NCI-H128 (cell line): Measurements from ENCODE around the gene HOMER2.
"Not testable (repeated sequence)": the region's sequence is repeated elsewhere in the genome, so short reads cannot be mapped to it uniquely, and the experiment has no call there.

Experiments
- DNase-seq: peaks from one replicate; lab custom pipeline; 2025; ENCODE audit not compliant: unreplicated experiment; lab: John Stamatoyannopoulos, UW

HOMER2 gene

DNA sequence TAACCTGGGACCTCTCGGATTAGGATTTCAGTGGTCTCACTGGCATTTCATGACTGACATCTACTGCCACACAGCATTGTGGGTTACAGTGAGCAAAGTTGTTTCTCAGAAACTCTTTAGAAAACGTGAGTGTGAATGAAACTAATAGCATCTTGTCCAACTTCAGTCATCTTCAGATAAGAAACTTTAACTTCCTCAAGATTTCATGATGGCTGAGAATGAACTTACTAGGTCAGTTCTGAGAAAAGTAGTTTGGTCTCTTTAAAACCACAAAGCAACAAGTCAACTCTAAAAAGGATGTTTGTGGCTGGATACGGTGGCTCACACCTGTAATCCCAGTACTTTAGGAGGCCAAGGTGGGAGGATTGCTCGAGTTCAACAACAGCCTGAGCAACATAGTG lies 14.2 kb upstream of the HOMER2 start:
- no peak for DNase-seq

DNA sequence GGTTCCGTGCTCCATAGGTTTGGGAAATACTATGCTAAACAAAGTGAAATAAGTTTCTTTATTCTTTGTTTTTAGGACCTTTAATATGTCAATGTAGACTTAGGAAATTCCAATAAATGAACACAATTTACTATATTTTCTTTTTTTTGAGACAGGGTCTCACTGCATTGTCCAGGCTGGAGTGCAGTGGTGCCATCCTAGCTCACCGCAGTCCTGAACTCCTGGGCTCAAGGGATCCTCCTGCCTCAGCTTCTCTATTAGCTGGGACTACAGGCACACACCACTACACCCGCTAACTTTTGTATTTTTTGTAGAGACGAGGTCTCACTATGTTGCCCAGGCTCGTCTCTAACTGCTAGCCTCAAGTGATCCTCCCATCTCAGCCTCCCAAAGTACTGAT lies 12.4 kb upstream of the HOMER2 start:
- no peak for DNase-seq

DNA sequence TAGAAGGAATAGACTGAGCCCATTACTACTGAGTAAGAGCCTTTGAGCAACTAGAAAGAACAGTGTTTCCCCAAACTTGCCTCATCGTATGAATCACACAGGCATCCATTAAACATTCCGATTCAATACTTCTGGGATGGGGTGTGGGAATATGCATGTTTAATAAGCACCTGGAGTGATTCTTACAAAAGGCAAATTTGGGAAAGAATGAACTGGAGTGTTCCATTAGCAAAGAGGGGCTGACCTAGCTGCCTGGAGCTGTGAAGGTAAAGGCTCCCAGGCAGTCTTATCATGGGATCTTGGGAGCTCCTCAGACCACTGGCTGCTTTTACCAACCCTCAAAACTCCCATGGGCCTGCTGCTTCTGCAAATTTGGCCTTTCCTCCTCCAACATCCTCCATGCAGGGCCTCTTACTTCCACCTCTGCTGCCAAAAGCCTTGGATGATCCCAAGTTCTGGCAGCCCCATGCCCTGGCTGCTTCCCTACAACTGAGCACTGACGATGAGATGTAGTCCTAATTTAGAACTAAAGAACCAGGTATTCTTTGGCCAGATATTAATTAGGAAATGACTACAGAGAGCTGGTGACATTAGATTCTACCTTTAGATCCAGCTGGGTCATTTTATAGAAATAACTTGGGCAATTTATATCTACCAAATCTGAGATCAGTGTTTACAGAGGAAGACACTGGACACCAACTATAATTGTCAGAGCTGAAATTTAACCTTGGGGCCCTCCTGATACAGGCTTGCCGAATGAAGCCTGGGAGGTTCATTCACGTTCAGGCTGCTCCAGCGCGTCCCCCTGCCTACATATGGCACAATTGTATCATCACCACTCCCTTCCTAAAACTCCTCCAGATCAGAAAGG lies 11.2 kb upstream of the HOMER2 start:
- DNase-seq, result no peak

DNA sequence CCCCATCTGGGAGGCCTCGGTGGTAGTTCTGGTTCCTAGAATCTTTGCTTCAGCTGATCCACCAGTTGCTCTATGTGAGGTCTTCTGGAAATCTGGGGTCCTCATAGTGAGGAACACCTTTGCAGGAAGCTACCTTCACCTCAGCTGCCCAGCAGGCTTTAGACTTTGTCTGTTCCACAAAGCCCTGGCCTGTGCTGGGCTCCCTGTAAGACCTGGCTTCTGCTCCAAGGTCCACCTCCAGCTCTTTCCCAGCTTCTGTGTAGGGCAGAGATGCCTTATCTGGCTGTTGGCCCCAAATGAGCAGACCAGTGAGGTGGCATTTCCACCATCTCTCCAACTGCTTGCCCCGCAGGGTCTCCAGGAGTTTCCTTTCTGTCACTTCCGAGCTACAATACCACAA lies 8.2 kb upstream of the HOMER2 start:
- no peak for DNase-seq

DNA sequence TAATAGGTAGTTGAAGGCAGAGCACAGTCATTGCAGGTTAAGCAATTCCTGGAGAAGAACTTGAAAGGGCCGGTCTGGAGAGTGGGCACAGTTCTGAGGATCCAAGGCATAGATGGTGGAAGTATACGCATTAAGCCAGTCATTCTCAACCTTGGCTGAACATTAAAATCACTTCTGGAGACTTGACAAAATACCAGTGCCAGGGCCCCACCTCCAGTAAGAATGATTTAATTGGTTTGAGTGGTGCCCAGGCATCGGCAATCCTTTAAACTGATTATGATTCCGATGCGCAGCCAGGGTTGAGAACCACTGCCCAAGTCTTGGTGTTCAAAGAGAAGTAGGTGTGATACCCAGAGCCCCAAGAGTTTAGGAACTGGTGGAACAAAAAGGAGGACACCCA lies 6.9 kb upstream of the HOMER2 start:
- no peak for DNase-seq

DNA sequence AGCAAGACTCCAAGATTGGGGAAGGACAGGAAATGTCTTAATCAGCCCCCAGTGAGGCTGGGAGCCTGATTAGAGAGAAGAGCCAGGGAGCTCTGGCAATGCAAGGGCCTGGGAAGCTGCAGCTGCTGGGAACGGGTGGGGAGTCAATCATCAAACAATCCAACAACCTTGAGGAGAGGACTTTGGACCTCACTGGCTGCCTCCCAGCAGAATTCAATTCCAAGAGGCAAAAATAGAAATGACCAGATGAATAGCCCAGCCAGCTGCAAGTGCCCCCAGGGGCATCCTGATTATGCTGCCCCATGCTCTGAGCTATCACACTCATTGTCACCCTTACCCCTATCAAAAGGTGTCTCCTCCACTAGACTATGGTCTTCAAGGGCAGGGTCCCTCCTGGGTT lies 6.1 kb upstream of the HOMER2 start:
- no peak for DNase-seq

DNA sequence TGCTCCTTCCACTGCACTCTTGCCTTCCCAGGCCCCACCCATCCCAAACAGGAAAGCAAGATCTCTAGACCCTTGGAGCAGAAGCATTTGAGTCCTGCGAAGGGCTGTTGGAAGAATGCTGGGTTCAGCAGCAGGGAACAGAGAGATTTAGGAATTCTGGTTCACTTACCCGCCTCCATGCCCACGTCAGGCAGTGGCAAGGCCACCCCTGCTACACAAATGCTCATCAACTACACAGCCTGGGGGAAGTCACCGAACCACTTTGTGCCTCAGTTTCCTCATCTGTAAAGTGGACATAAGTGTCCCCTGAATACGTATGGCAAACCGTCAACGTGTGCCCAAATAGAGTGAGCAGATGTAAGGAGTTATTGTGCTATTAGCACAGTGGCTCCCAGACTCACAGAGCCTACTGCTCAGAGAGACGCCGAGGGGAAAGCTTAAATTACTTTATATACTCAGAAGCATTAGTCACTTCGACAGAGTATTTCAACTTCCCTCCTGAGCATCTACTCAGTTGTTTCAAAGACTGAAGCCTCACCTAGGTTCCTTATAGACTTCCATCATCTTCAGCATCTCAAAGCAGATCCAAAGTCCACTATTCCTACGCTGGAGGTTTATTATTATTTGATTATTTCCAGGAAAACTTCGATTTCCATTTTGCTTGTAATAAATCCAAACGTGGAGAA lies 905 bp downstream of the HOMER2 start:
- no peak for DNase-seq

DNA sequence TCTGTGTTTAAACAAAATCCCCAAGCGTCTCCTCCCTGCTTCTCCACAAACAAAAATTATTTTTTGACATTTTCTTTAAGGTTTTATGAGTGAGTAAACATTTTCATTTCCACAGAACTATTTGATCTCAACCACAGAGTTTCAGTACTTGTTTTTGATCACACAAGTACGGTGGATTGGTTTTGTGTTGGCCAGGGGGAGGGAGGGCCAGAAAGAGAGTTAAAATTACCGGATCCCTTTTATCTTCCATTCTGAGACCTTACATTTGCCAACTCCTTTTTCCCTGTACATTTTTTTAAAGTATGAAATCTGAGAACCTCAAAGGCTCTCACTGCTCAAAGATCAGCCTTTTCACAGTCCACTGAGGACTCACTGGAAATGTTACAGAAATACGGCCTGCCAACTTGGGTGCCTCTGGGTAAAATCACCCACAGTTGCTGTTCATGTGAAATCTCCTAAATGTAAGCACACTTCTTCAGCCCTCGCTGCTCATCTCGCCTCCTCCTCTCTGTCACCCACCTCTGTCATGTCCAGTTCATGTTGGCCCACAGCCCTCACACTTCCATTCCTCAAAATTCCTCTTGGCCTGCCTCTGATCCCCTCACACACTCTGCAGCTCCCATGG lies 1.7 kb downstream of the HOMER2 start:
- no peak for DNase-seq

DNA sequence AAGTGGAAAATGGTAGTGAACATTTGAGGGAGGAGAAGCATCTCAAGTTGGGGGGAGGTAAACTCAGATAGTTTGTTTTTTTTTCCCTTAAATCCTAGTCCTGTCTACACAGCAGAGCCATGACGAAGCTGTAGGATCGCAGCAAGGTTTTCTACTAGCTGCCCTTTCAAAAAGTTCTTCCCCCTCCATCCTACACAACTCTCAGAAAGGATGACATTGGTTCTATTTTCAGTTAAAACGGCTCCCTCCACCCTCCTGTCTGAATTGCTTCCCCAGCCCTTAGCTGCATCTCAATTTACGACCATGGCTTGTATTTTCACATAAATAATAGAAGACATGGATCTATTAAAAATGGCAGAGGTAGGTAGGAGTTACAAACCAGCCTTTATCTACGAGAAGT lies 2.2 kb downstream of the HOMER2 start:
- DNase-seq, result no peak

DNA sequence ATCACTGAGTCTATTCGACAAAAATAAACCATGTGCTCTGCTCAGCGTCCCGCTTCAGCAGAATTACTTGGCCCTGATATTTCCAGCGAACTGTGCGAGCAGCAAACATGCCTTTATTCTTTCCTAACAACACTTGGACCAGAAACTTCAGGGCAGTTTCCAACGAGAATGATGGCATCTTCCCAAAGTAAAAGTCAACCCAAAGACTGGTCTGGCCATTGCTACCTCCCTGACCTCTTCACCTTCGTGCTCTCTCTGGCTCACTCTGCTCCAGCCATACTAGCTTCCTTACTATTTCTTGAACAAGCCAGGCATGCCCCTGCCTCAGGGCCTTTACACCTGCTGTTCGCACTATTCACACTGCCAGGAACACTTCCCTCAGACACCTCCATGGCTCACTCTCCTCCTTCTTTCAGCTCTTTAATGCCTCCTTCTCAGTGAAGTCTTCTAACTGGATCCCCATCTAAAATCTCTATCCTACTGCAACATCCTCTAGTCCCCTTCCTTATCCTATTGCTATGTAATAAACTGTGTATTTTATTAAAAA lies 6.3 kb downstream of the HOMER2 start:
- no peak for DNase-seq

DNA sequence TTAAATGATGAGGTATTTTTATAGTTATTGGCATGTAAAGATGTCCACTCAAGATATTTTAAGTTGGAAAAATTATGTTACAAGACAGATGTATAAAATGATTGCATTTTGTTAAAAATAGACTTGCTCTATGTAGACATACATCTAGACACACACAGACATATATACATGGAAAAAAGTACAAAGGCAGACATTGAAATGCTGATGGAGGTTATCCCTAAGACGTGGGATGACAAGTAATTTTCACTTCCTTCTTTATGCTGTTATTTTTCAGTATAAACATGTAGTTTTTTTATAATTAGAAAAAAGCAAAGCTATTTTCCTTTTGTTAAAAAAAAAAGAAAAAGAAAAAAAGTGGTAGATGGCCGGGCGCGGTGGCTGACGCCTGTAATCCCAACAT lies 7.2 kb downstream of the HOMER2 start:
- DNase-seq, result no peak

DNA sequence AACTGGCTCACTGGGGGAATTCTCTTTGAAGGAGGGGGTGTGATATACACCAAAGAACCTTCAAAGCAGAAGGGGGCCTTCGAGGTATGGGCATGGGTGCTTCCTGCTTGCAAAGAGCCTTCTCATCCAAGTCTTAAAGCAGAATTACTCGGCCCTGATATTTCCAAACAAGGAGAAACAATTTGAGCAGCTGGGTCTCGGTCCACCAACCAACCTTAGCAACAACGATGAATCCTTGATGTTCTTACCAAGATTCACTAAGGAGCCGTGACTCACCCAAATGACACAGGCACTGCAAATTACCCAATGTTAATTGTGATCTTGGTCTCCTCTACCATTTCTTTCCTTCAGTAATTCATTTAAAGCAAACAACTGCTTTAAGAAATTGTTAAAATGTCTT lies 7.7 kb downstream of the HOMER2 start:
- DNase-seq, result no peak

DNA sequence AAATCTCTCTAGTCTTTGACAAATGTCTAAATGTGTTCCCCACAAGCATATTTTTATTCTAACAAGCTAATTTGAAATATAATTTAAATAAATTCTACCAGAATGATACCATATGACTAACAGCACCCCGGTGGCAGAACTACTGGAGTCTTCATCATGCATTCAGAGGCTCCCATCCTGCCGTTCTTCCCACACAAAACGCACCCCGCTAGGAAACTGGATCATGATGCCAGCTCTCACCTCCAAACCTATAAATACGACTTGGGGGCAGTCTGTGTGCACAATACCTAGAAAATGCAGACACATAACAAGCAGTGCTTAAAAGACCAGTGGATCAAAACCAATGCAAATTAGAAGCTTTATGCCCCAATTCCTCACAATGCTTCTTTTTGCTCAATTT lies 8.5 kb downstream of the HOMER2 start:
- DNase-seq, result no peak

DNA sequence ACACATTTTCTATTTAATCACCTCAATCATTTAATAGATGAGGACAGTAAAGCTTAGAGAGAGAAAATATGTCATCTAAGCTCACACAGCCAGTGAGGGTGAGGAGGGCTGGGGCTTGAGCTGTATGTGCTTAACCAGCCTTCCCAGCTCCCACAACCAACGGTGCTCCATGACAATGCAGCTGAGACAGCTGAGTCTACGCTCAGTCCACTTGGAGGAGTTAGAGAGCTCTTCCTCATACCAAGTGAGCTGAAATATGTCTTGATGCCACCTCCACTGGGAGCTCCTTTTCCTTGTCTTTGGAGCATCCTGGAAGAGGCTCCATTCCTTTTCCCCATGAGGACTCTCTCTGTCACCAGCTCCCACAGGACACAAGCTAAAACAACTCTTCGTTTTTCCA lies 9.3 kb downstream of the HOMER2 start:
- DNase-seq, result no peak

DNA sequence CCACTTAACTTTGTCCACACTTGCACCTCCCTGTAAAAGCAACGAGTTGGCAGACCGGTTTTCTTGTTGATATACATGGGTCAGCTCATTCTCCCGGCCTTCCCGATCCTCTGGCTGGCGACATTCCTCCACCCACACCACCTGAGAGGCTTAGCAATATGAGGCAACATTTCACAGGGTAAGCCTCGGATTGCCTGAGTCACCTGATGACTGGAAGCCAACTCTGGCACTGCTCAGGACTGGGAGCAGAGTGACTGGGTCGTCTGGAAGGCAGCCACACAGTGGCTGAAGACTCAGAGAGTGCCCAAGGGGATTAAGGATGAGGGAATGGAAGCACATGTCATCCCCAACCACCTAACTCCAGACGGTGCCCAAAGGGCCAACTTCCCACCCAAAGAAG lies 9.8 kb downstream of the HOMER2 start:
- DNase-seq, result no peak

DNA sequence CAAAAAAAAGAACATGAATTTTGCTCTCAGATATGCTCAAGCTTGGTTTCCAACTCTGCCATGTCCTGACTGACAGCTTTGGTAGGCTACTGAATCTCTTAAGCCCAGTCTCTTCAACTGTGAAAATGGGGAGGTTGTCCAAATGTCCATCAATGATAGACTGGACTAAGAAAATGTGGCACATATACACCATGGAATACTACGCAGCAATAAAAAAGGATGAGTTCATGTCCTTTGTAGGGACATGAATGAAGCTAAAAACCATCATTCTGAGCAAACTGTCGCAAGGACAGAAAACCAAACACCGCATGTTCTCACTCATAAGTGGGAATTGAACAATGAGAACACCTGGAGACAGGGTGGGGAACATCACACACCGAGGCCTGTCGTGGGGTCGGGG lies 12.8 kb downstream of the HOMER2 start:
- DNase-seq, result not testable (repeated sequence)

DNA sequence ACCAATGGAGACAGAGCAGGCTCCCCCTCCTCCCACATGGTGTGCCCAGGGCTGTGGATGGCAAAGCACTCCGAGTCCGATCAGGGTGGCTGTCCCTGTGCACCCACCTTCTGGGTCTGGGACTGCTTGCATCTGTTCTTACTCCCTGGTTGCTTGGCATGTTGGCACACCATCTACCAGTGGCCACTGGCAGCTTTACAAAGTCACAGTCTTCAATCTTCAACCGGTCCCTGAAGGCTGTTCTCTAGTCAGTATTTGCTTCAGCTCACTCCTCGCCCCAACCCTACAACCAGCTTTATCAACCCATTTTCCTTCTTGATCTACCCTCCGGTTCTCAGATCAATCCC lies 14.8 kb downstream of the HOMER2 start:
- DNase-seq, result no peak

DNA sequence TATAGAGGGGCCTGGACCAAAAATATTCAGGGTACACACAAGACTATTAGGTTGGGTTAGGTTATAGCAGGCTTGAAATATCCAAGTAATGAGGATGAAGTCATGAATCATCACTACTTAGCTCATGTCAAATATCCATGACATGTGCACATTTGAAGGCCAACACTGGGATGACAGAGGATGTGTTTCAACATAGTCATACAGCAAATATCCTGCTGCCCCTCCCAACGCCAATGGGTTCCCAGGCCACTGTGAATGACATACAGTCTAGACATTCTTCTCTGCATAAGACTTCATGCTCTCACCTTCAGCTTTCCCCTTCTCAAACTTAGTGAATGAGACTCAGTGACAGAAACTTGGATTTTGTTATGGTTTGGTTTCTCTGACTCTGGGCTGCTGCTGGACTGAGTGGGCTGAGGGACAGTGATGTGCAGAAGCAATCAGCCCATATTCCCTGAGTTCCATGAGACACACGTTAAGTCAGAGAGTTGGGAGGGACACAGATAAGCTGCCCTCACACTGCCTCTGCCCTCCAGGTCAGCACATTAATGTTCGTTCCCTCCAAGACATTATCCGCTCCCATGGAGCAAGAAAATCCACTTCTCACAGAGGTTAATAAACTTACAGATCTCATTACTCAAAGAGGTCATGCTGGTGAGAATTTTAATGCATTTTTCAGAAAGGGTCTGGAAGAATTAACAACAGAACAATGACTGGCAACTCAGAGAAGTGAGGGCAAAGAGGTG lies 15.4 kb downstream of the HOMER2 start:
- no peak for DNase-seq

DNA sequence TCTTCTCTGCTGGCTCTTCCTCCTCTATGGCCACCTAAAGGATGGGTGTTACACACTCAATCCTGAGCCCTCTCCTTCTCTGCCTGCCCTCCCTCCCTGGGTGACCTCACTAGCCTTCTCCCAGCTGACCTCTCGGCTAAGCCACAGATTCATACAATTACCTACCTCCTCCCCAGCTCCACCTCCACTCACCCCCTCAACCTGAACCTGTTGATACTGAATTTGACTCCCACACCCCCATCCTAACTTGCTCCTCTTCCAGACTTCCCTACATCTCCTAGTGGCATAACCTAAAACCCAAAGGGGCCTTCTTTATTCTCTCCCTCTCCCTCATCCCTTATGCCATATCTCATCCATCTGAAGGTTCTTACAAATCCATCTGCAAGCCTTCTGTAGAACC lies 17.1 kb downstream of the HOMER2 start:
- no peak for DNase-seq

DNA sequence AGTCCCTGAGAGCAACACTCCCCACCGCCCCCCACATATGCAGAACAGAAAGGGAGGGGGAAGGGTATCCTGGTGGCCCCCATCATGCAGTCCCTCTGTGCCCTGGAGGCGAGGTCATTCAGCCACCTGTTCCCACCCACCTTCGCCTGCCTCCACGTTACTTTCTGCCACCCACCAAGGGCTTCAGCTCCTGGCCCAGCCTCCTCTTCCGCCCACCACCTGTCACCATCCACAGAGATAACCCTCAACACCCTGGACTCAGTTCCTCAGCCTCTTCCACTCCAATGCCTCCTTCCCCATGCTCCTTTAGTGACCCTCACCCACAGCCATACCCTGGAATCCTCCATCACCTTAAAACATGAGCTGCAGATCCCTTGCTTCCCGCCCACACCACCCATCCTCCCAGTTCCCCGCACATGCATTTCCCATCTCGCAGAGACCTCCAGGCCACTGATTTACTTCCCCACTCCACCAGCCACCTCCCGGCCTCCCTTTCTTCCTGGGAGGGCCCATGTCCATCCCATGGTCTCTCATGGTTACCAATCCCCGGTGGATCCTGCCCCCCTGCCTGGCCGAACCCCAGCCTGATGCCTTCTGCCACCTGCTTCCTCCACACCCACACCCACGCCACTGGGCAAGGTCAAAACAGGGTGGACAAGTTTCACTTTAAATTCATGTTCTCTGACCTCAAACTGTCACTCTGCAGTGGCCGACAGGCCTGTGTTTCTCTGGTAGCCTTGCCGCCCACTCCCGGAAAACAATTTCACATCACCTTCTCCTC lies 18.2 kb downstream of the HOMER2 start:
- no peak for DNase-seq

DNA sequence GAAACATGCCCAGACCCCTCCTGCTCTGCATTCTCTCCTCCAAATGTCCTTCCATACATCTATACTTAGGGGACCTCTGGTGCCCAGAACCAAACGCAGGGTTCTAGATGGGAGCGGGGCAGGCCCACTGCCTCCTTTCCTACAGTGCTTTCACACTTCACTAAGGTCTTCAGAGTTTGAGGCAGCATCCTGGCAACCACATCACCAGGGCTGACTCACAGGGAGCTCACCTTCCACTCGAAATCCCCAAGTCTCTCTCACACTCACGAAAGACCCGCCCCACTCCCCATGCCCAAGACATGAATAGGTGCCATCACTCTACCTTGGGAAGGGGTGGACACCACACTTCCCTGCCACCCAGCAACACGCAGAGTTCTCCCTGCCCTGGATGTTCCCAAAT lies 18.9 kb downstream of the HOMER2 start:
- DNase-seq, result no peak
